Hematopoietic multipotent progenitor cell treated with erythropoietin and hydrocortisone succinate and interleukin-3 and kit ligand, for 4 days (in vitro differentiated cells): ENCODE results near the gene POLD4.
A peak's percentile ranks its signal among the peaks of the same experiment; 100 is the strongest.

Experiments used
- DNase-seq: peaks from one replicate; pipeline ENCODE4 v3.0.0-alpha.2; 2015

The POLD4 gene

GRCh38 chr11:67387518-67387917 is 34.2 kb upstream of the POLD4 start:
- no peak for DNase-seq

GRCh38 chr11:67387069-67387468 is 33.7 kb upstream of the POLD4 start:
- DNase-seq, result no peak

- DNase-seq, result no peak
These were observed 31.6 kb upstream of the POLD4 start for GRCh38 chr11:67384851-67385366.

GRCh38 chr11:67382276-67383136 is 29.2 kb upstream of the POLD4 start:
- DNase-seq, result peak; percentile 92

GRCh38 chr11:67381244-67381972 is 28.1 kb upstream of the POLD4 start:
- DNase-seq, result peak; percentile 76

GRCh38 chr11:67379061-67380058 is 26.0 kb upstream of the POLD4 start:
- peak; percentile 45 for DNase-seq

- no peak for DNase-seq
These were observed 25.2 kb upstream of the POLD4 start for GRCh38 chr11:67378544-67378943.

GRCh38 chr11:67376873-67377808 is 23.8 kb upstream of the POLD4 start:
- DNase-seq, result no peak

GRCh38 chr11:67376063-67376820 is 22.9 kb upstream of the POLD4 start:
- no peak for DNase-seq

GRCh38 chr11:67375320-67376055 is 22.1 kb upstream of the POLD4 start:
- DNase-seq, result no peak

- DNase-seq, result no peak
These were observed 21.4 kb upstream of the POLD4 start for GRCh38 chr11:67374571-67375281.

- DNase-seq, result peak; percentile 81
These were observed 20.6 kb upstream of the POLD4 start for GRCh38 chr11:67373648-67374570.

GRCh38 chr11:67372993-67373647 is 19.8 kb upstream of the POLD4 start, which contains the start of gene CLCF1:
TSS of gene CLCF1 (minus strand) at chr11:67373598. CDS start at chr11:67373539, 59 bp downstream.
- DNase-seq, result peak; percentile 74

- no peak for DNase-seq
These were observed 19.1 kb upstream of the POLD4 start for GRCh38 chr11:67372321-67372992.

- no peak for DNase-seq
These were observed 18.6 kb upstream of the POLD4 start for GRCh38 chr11:67371911-67372320.

GRCh38 chr11:67371189-67371910 is 18.0 kb upstream of the POLD4 start:
- peak; percentile 80 for DNase-seq
